NCI-H69 (cell line): Measurements from ENCODE around the gene SERPINC1.
"Not testable (repeated sequence)": the region's sequence is repeated elsewhere in the genome, so short reads cannot be mapped to it uniquely, and the experiment has no call there.

ENCODE experiments used
- DNase-seq: peaks from one replicate; lab custom pipeline; 2025; lab: John Stamatoyannopoulos, UW

Gene SERPINC1

GRCh38 chr1:173917149-173917548 lies at the start of gene SERPINC1:
Gene SERPINC1, minus strand, starts transcription at chr1:173917327. Its CDS starts 68 bp downstream, at chr1:173917259.
- no peak for DNase-seq

GRCh38 chr1:173965896-173966295 lies 48.8 kb upstream of the SERPINC1 start:
- DNase-seq, result not testable (repeated sequence)

- no peak for DNase-seq
Measured at GRCh38 chr1:173963477-173963876, 46.4 kb upstream of the SERPINC1 start.

- DNase-seq, result no peak
Measured at GRCh38 chr1:173960625-173961024, 43.5 kb upstream of the SERPINC1 start.

- DNase-seq, result no peak
Measured at GRCh38 chr1:173954179-173954578, 37.1 kb upstream of the SERPINC1 start.

GRCh38 chr1:173948594-173948993 lies 31.5 kb upstream of the SERPINC1 start:
- DNase-seq, result no peak

- no peak for DNase-seq
Measured at GRCh38 chr1:173946380-173946921, 29.3 kb upstream of the SERPINC1 start.

- DNase-seq, result no peak
Measured at GRCh38 chr1:173937062-173937461, 19.9 kb upstream of the SERPINC1 start.

GRCh38 chr1:173934440-173934839 lies 17.3 kb upstream of the SERPINC1 start:
- peak; percentile 21 for DNase-seq

- not testable (repeated sequence) for DNase-seq
Measured at GRCh38 chr1:173930541-173930940, 13.4 kb upstream of the SERPINC1 start.

GRCh38 chr1:173925306-173926242 lies 8.4 kb upstream of the SERPINC1 start:
- no peak for DNase-seq

GRCh38 chr1:173920861-173921260 lies 3.7 kb upstream of the SERPINC1 start:
- DNase-seq, result peak; percentile 7

GRCh38 chr1:173917635-173918493 lies 737 bp upstream of the SERPINC1 start:
- no peak for DNase-seq

- no peak for DNase-seq
Measured at GRCh38 chr1:173916667-173917066, 460 bp downstream of the SERPINC1 start.

- DNase-seq, result no peak
Measured at GRCh38 chr1:173915596-173915995, 1.5 kb downstream of the SERPINC1 start.

- peak; percentile 56 for DNase-seq
Measured at GRCh38 chr1:173914366-173914871, 2.7 kb downstream of the SERPINC1 start.

- DNase-seq, result no peak
Measured at GRCh38 chr1:173913111-173913510, 4.0 kb downstream of the SERPINC1 start.

GRCh38 chr1:173903827-173904531 lies 13.1 kb downstream of the SERPINC1 start:
- no peak for DNase-seq

- no peak for DNase-seq
Measured at GRCh38 chr1:173900992-173901391, 16.1 kb downstream of the SERPINC1 start.

GRCh38 chr1:173900427-173900826 lies 16.7 kb downstream of the SERPINC1 start:
- no peak for DNase-seq

- no peak for DNase-seq
Measured at GRCh38 chr1:173894189-173894588, 22.9 kb downstream of the SERPINC1 start.

- no peak for DNase-seq
Measured at GRCh38 chr1:173893611-173894010, 23.5 kb downstream of the SERPINC1 start.
